ENCODE results near the gene SYPL2. TPM values are rescaled to one million over a fixed set of nuclear protein-coding genes. Genes with fewer than 3 reads are reported as not detected.

The SYPL2 gene
- total and polyA plus RNA-seq, 2 of the 8 experiments (the other 6 are each of a cell fraction or from before 2014, with no cell fraction given), result 1.5 TPM

DNA sequence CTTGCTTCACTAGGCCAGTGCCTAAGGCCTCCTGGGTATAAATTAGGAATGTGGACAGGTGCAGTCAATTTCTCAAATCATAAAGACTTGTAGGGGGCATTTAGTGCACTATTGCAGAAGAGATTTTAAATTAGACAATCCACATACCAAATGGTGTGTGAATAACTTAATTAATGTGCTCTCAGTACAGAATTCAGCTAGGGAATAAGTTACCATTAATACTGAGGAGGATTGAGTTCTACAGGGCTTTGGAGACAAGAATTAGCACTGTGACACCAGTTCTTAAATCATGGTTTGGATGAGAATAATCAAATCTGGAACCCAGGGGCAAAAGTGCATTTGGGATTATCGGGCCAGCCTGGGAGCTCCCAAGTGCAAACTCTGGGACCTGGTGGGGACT, 1.7 kb downstream of the SYPL2 start:
- H3K4me2 ChIP-seq (ENCODE audit: insufficient read depth in 1 of 2, low read depth in 2 of 2, low read length in 2 of 2), result no peak overlapping the region; a peak in 1 of 4 replicates
- H2BK20ac ChIP-seq (ENCODE audit: low read length), result no peak overlapping the region
- no peak overlapping the region for H4K5ac ChIP-seq (ENCODE audit: insufficient read length, low read depth, low read length)
- H3K9ac ChIP-seq (replicated peaks in 1 of 4; ENCODE audit: extremely low read depth in 1 of 4, low read depth in 3 of 4, low read length in 3 of 4), result no peak overlapping the region
- POLR2A ChIA-PET (ENCODE audit: partially characterized antibody), result interaction anchor here (1.4 to 2.0 kb wide), 2 partner anchors 10 to 42 kb away, joined by 5 to 6 read pairs; partner anchors contain the start of gene PSMA5
- DNase-seq (ENCODE audit: low read depth in 1 of 2, low spot score in 2 of 2), result no peak
- no peak overlapping the region for H4K8ac ChIP-seq (ENCODE audit: extremely low read depth, insufficient read depth, low read length)
- no peak overlapping the region for H2BK15ac ChIP-seq (ENCODE audit: low read length)
- no peak overlapping the region for H2AFZ ChIP-seq (ENCODE audit: low read length)
- no peak overlapping the region for H2AK5ac ChIP-seq (ENCODE audit: low read depth, low read length)
- H3K27ac ChIP-seq (ENCODE audit: low read depth, low read length), result no peak overlapping the region
- CTCF ChIA-PET (ENCODE audit: partially characterized antibody), result interaction anchor here (0.6 to 2.2 kb wide), 6 partner anchors 11 to 64 kb away, joined by 3 to 9 read pairs (median 6); no protein-coding TSS in a partner anchor
- H3K36me3 ChIP-seq (ENCODE audit: control insufficient read depth in 2 of 4, insufficient read depth in 4 of 4, low read length in 3 of 4), result no peaks in the 10 kb centered on the region
- no peak overlapping the region for H3K18ac ChIP-seq (ENCODE audit: extremely low read depth, low read length)
- H3K56ac ChIP-seq (replicated peaks; ENCODE audit: insufficient read length, low read depth, low read length), result no peak overlapping the region
- H3K23ac ChIP-seq (ENCODE audit: insufficient read length), result no peak overlapping the region
- no peaks in the 10 kb centered on the region for H3K79me2 ChIP-seq (ENCODE audit: control insufficient read depth in 1 of 2, insufficient read depth in 2 of 2, low read length in 2 of 2)
- H3K27me3 ChIP-seq (replicated peaks in 1 of 4; ENCODE audit: control insufficient read depth in 3 of 4, extremely low read depth in 1 of 4, insufficient read depth in 3 of 4, low read length in 3 of 4), result peaks cover 4 to 52% (median 40%) of the 10 kb centered on the region in 4 experiments
- H3K23me2 ChIP-seq (ENCODE audit: low read depth, low read length), result peaks cover 8% of the 10 kb centered on the region; the same call in 1 of the 2 replicates
- no peaks in the 10 kb centered on the region for H4K20me1 ChIP-seq (replicated peaks in 1 of 2; ENCODE audit: control insufficient read depth in 1 of 2, insufficient read depth in 2 of 2, low read length in 2 of 2)
- no peak overlapping the region for H3K14ac ChIP-seq (ENCODE audit: insufficient read length)
- H2BK12ac ChIP-seq (ENCODE audit: low read depth, low read length), result no peak overlapping the region
- peaks cover 0 to 8% (median 1%) of the 10 kb centered on the region in 4 experiments; a peak in 5 of 7 replicates for H3K4me1 ChIP-seq (replicated peaks in 1 of 4; ENCODE audit: control insufficient read depth in 3 of 4, insufficient read depth in 4 of 4, low read length in 3 of 4)
- no peak overlapping the region for H3K4me3 ChIP-seq (ENCODE audit: extremely low read depth in 1 of 4, insufficient read depth in 2 of 4, low read depth in 3 of 4, low read length in 4 of 4)
- no peaks in the 10 kb centered on the region for H3K79me1 ChIP-seq (ENCODE audit: low read depth, low read length)
- H4K91ac ChIP-seq (replicated peaks; ENCODE audit: insufficient read length, low read length), result no peak overlapping the region
- no peak overlapping the region for H2BK120ac ChIP-seq (replicated peaks; ENCODE audit: low read depth, low read length)
- no peak overlapping the region for H2BK5ac ChIP-seq (ENCODE audit: low read depth, low read length)
- FAIRE-seq, result no peak
- no peak overlapping the region for H3K4ac ChIP-seq (replicated peaks; ENCODE audit: insufficient read length, low read depth, low read length)
- H3K9me3 ChIP-seq (ENCODE audit: insufficient read depth in 2 of 2, low read depth in 1 of 2, low read length in 1 of 2), result no peaks in the 10 kb centered on the region
- 75% methylated on average over 1 of the region's 1 CpG; no CpG with 5 or more reads in 1 of the 2 experiments for WGBS, 2 experiments (ENCODE audit: extremely low coverage in 1 of 2, insufficient coverage in 1 of 2, insufficient read length in 1 of 2, insufficient replicate concordance in 2 of 2, low coverage in 1 of 2, low lambda C conversion rate in 2 of 2, missing lambda C conversion rate in 1 of 2)
- TF ChIP-seq CEBPB (IDR thresholded peaks at IDR 0.05; ENCODE audit: low read depth, low read length), result no peak
- TF ChIP-seq, protein P1, sequence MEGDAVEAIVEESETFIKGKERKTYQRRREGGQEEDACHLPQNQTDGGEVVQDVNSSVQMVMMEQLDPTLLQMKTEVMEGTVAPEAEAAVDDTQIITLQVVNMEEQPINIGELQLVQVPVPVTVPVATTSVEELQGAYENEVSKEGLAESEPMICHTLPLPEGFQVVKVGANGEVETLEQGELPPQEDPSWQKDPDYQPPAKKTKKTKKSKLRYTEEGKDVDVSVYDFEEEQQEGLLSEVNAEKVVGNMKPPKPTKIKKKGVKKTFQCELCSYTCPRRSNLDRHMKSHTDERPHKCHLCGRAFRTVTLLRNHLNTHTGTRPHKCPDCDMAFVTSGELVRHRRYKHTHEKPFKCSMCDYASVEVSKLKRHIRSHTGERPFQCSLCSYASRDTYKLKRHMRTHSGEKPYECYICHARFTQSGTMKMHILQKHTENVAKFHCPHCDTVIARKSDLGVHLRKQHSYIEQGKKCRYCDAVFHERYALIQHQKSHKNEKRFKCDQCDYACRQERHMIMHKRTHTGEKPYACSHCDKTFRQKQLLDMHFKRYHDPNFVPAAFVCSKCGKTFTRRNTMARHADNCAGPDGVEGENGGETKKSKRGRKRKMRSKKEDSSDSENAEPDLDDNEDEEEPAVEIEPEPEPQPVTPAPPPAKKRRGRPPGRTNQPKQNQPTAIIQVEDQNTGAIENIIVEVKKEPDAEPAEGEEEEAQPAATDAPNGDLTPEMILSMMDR (IDR thresholded peaks at IDR 0.05; ENCODE audit: control extremely low read depth in 1 of 3, insufficient read depth in 1 of 3, low read depth in 1 of 3, low read length in 3 of 3), result no peak
- no peak for TF ChIP-seq TBP (IDR thresholded peaks at IDR 0.05; ENCODE audit: low read depth, low read length)
- TF ChIP-seq, protein P2, sequence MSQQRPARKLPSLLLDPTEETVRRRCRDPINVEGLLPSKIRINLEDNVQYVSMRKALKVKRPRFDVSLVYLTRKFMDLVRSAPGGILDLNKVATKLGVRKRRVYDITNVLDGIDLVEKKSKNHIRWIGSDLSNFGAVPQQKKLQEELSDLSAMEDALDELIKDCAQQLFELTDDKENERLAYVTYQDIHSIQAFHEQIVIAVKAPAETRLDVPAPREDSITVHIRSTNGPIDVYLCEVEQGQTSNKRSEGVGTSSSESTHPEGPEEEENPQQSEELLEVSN (IDR thresholded peaks at IDR 0.05), result no peak
- no peak for TF ChIP-seq MAFK (IDR thresholded peaks at IDR 0.05; ENCODE audit: low read depth, low read length)
- TF ChIP-seq CBX5 (IDR thresholded peaks at IDR 0.05; ENCODE audit: low read depth, low read length), result no peak
- no peak for TF ChIP-seq POU5F1 (IDR thresholded peaks at IDR 0.05; ENCODE audit: low read depth, low read length)
- TF ChIP-seq HDAC2 (IDR thresholded peaks at IDR 0.05; ENCODE audit: borderline replicate concordance in 1 of 2, low read depth in 2 of 2, low read length in 2 of 2), result no peak
- TF ChIP-seq CHD1 (IDR thresholded peaks at IDR 0.05; ENCODE audit: low read depth, low read length), result no peak
- no peak for TF ChIP-seq POLR2A (IDR thresholded peaks at IDR 0.05; ENCODE audit: control extremely low read depth in 1 of 2, low read depth in 2 of 2, low read length in 2 of 2)
- TF ChIP-seq CTBP2 (IDR thresholded peaks at IDR 0.05; ENCODE audit: borderline replicate concordance, insufficient read depth, insufficient read length, low read length), result no peak
